ENCODE measurements around the gene ZSCAN10. TPM values are rescaled to one million over a fixed set of nuclear protein-coding genes. Genes with fewer than 3 reads are reported as not detected.

Gene ZSCAN10
- total and polyA plus RNA-seq, 9 of the 15 experiments (the other 6 are each of a cell fraction or from before 2014, with no cell fraction given): 0.22 TPM; not detected in 8

DNA sequence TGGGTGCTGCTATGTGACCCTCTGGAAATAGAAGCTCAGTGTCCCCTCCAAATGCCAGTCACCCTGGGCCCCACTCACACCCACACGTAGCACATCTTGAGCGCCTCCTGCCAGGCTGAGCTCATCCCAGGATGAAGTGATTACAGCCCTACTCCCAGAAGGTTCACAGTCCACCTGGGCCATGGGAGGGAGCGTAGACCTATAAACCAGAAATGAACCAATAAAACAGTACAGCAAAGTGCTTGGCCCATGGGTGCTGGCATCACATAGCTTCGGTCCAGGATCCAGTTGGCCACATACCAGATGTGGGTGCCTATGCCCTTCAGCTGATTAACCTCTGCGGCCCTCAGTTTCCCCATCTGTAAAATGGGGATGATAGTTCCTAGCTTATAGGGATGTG is 60.2 kb downstream of the ZSCAN10 start:
- FAIRE-seq: no peak
- no peak overlapping the region for H3K4me2 ChIP-seq (ENCODE audit: insufficient read depth, low read length)
- peaks cover 8% of the 10 kb centered on the region for H4K20me1 ChIP-seq (replicated peaks; ENCODE audit: control insufficient read depth, insufficient read depth, low read length)
- H3K4me1 ChIP-seq (replicated peaks in 1 of 2; ENCODE audit: control insufficient read depth in 2 of 2, insufficient read depth in 2 of 2, low read length in 2 of 2): peaks cover 0 to 16% of the 10 kb centered on the region in 2 experiments; a peak in 2 of 5 replicates
- H3K27me3 ChIP-seq (ENCODE audit: control insufficient read depth in 2 of 2, insufficient read depth in 2 of 2, low read length in 2 of 2): peaks cover 50 to 63% of the 10 kb centered on the region in 2 experiments
- no peaks in the 10 kb centered on the region for H3K36me3 ChIP-seq (ENCODE audit: control insufficient read depth, insufficient read depth, low read length)
- peak; percentile 52; the same call in 1 of the 2 replicates for TF ChIP-seq ESRRA (IDR thresholded peaks at IDR 0.05; ENCODE audit: borderline replicate concordance, low read depth)
- TF ChIP-seq, protein P1, sequence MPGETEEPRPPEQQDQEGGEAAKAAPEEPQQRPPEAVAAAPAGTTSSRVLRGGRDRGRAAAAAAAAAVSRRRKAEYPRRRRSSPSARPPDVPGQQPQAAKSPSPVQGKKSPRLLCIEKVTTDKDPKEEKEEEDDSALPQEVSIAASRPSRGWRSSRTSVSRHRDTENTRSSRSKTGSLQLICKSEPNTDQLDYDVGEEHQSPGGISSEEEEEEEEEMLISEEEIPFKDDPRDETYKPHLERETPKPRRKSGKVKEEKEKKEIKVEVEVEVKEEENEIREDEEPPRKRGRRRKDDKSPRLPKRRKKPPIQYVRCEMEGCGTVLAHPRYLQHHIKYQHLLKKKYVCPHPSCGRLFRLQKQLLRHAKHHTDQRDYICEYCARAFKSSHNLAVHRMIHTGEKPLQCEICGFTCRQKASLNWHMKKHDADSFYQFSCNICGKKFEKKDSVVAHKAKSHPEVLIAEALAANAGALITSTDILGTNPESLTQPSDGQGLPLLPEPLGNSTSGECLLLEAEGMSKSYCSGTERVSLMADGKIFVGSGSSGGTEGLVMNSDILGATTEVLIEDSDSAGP (CRISPR knock-in tag; IDR thresholded peaks at IDR 0.05): no peak
- TF ChIP-seq GTF3C2 (IDR thresholded peaks at IDR 0.05; ENCODE audit: borderline replicate concordance, extremely low read depth, insufficient read length): no peak
- TF ChIP-seq CHD2 (IDR thresholded peaks at IDR 0.05; ENCODE audit: low read depth, low read length): no peak
- TF ChIP-seq NCOA2 (IDR thresholded peaks at IDR 0.05; ENCODE audit: partially characterized antibody in 2 of 2): no peak
- 0 out of 2 replicates have a peak, but pooled peaks have one; percentile 33 for TF ChIP-seq BCOR (IDR thresholded peaks at IDR 0.05)
- TF ChIP-seq RBM25 (IDR thresholded peaks at IDR 0.05; ENCODE audit: low read depth, low read length, severe bottlenecking): peak; percentile 67
- TF ChIP-seq, protein P2, sequence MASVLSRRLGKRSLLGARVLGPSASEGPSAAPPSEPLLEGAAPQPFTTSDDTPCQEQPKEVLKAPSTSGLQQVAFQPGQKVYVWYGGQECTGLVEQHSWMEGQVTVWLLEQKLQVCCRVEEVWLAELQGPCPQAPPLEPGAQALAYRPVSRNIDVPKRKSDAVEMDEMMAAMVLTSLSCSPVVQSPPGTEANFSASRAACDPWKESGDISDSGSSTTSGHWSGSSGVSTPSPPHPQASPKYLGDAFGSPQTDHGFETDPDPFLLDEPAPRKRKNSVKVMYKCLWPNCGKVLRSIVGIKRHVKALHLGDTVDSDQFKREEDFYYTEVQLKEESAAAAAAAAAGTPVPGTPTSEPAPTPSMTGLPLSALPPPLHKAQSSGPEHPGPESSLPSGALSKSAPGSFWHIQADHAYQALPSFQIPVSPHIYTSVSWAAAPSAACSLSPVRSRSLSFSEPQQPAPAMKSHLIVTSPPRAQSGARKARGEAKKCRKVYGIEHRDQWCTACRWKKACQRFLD (CRISPR knock-in tag; IDR thresholded peaks at IDR 0.05): no peak
- H3K4me3 ChIP-seq: no peak overlapping the region
- H3K9ac ChIP-seq (ENCODE audit: insufficient read depth in 1 of 2, low read depth in 2 of 2, low read length in 2 of 2): no peak overlapping the region; a peak in 1 of 4 replicates
- WGBS (ENCODE audit: insufficient coverage, low coverage, missing lambda C conversion rate): 21% methylated on average over 5 of the region's 5 CpGs
- CTCF ChIA-PET (ENCODE audit: low intra/inter-chr PET ratio): no interaction called here
- H3K79me2 ChIP-seq (ENCODE audit: control insufficient read depth, insufficient read depth, low read length): no peaks in the 10 kb centered on the region
- DNase-seq (ENCODE audit: extremely low read depth in 1 of 4, low spot score in 3 of 4): no peak
- H2AFZ ChIP-seq (ENCODE audit: low read depth, low read length): no peak overlapping the region
- H3K9me3 ChIP-seq (replicated peaks; ENCODE audit: control insufficient read depth, insufficient read depth, low read depth, low read length): no peaks in the 10 kb centered on the region
- H3K9me1 ChIP-seq (ENCODE audit: control insufficient read depth, insufficient read depth, low read length): no peaks in the 10 kb centered on the region
- no TSS peak for BruUV-seq (replicated peaks)
- no peak overlapping the region for H3K27ac ChIP-seq (ENCODE audit: extremely low read depth, low read depth, low read length)
- ATAC-seq: no peak
- intact Hi-C loops (cut with micrococcal nuclease): no loop called here
- POLR2A ChIA-PET: interaction anchor here (0.6 to 1.0 kb wide), 2 partner anchors 86 to 196 kb away, joined by 3 read pairs; partner anchors contain the start of gene ZNF200
- in situ Hi-C loops (cut with MboI): no loop called here
